ENCODE results near the gene RNF5. TPM values are rescaled to one million over a fixed set of nuclear protein-coding genes. Genes with fewer than 3 reads are reported as not detected.

The RNF5 gene
- total and polyA plus RNA-seq, 2 of the 4 experiments (the other 2 are of a cell fraction): 18.8 to 41.4 TPM

DNA sequence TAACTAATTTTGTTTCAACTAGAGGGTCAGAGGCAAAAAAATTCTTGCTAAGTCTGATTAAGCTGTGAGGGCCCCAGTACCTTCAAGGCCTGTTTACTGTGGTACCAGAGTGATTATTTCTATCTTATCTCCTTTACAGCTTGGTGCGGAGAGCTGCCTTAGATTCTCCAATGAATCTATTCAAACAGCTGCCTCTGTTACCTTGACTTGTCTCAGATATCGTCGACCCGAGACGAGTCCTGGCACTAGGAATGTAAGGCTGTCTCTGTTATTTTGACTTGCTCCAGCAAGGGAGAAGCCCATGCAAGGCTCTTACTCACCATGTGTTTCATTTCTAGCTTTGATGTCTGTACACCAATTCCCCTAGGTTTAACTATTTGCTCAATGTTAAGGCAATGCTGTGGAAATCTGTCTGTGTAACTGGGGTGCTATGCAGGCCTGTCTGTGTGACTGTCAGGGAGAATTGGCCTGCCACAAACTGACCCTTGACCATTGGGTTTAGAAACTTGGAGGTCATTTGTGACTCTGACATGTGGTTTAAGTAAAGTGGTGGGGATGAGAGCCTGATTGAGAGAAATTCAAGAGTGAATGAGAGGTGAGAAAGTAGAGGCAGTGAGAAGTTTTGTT lies 37.7 kb upstream of the RNF5 start:
- H3K79me1 ChIP-seq (ENCODE audit: low read depth in 1 of 2, low read length in 2 of 2): no peaks in the 10 kb centered on the region
- H3K4me1 ChIP-seq (ENCODE audit: control insufficient read depth, insufficient read depth, low read length): peaks cover 7% of the 10 kb centered on the region; the same call in 1 of the 2 replicates
- H4K91ac ChIP-seq (ENCODE audit: insufficient read depth, low read depth, low read length): no peak overlapping the region
- H3K27me3 ChIP-seq (ENCODE audit: control insufficient read depth, insufficient read depth, low read length): peaks cover 1% of the 10 kb centered on the region; the same call in 1 of the 2 replicates
- H2BK120ac ChIP-seq (ENCODE audit: low read depth, low read length): no peak overlapping the region
- no peak overlapping the region for H3K27ac ChIP-seq (ENCODE audit: insufficient read depth, low read length)
- H3K4ac ChIP-seq (ENCODE audit: low read depth, low read length): no peak overlapping the region
- H2AK9ac ChIP-seq (replicated peaks; ENCODE audit: low read depth, low read length, poor library complexity): no peak overlapping the region
- no peaks in the 10 kb centered on the region for H3K9me3 ChIP-seq (ENCODE audit: control insufficient read depth, insufficient read depth, low read length)
- H2BK15ac ChIP-seq (ENCODE audit: low read depth, low read length): no peak overlapping the region
- no peak overlapping the region for H2AK5ac ChIP-seq (ENCODE audit: low read depth, low read length)
- no peak overlapping the region for H3K18ac ChIP-seq (ENCODE audit: low read depth, low read length)
- H4K20me1 ChIP-seq (ENCODE audit: insufficient read depth, low read length): no peaks in the 10 kb centered on the region
- H3K9me1 ChIP-seq (ENCODE audit: insufficient read depth, low read length): no peaks in the 10 kb centered on the region; the same call in 1 of the 2 replicates
- intact Hi-C loops (cut with micrococcal nuclease): no loop called here
- no peak overlapping the region for H3K23ac ChIP-seq (ENCODE audit: low read depth, low read length)
- dilution Hi-C loops (cut with HindIII; ENCODE audit: low sequenced_read_pairs, unreplicated experiment): no loop called here
- H3K4me2 ChIP-seq (ENCODE audit: low read depth, low read length): no peak overlapping the region; the same call in 1 of the 2 replicates
- POLR2A ChIA-PET (ENCODE audit: unreplicated experiment): no interaction called here
- no TSS peak for BruUV-seq (replicated peaks)
- no peak overlapping the region for H2BK20ac ChIP-seq (ENCODE audit: low read depth, low read length)
- ATAC-seq (ENCODE audit: low read depth) (peak; percentile 48), DNase-seq (no peak)
- no peak overlapping the region for H4K8ac ChIP-seq (ENCODE audit: low read depth in 2 of 2, low read length in 2 of 2)
- no peak overlapping the region for H2BK5ac ChIP-seq (ENCODE audit: low read depth, low read length, poor library complexity, severe bottlenecking)
- H3K36me3 ChIP-seq (ENCODE audit: control insufficient read depth, insufficient read depth, low read length): no peaks in the 10 kb centered on the region
- no peak overlapping the region for H3K56ac ChIP-seq (ENCODE audit: extremely low read depth, insufficient read depth, low read length)
- in situ Hi-C loops (cut with MboI; ENCODE audit: low sequenced_read_pairs): no loop called here
- no peak overlapping the region for H3K4me3 ChIP-seq (ENCODE audit: insufficient read depth, low read depth, low read length)
- CTCF ChIA-PET: interaction anchor here (0.9 kb wide), 1 partner anchor 21 kb away, joined by 3 read pairs; no protein-coding TSS in a partner anchor
- no peak overlapping the region for H3K9ac ChIP-seq (ENCODE audit: low read depth, low read length)
- H2AFZ ChIP-seq (replicated peaks; ENCODE audit: low read length, poor library complexity): no peak overlapping the region
- H3K14ac ChIP-seq (replicated peaks; ENCODE audit: low read depth, low read length): no peak overlapping the region
- WGBS, 2 experiments (ENCODE audit: extremely low coverage in 2 of 2, insufficient read length in 1 of 2): 60% methylated on average over 1 of the region's 5 CpGs; no CpG with 5 or more reads in 1 of the 2 experiments
- no peak for TF ChIP-seq CEBPB (IDR thresholded peaks at IDR 0.05; ENCODE audit: low read depth, low read length)
- TF ChIP-seq, protein P1, sequence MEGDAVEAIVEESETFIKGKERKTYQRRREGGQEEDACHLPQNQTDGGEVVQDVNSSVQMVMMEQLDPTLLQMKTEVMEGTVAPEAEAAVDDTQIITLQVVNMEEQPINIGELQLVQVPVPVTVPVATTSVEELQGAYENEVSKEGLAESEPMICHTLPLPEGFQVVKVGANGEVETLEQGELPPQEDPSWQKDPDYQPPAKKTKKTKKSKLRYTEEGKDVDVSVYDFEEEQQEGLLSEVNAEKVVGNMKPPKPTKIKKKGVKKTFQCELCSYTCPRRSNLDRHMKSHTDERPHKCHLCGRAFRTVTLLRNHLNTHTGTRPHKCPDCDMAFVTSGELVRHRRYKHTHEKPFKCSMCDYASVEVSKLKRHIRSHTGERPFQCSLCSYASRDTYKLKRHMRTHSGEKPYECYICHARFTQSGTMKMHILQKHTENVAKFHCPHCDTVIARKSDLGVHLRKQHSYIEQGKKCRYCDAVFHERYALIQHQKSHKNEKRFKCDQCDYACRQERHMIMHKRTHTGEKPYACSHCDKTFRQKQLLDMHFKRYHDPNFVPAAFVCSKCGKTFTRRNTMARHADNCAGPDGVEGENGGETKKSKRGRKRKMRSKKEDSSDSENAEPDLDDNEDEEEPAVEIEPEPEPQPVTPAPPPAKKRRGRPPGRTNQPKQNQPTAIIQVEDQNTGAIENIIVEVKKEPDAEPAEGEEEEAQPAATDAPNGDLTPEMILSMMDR (conservative IDR thresholded peaks at IDR 0.05; ENCODE audit: low read depth, low read length): no peak
- no peak for TF ChIP-seq SMC3 (IDR thresholded peaks at IDR 0.05; ENCODE audit: low read depth, low read length)
- TF ChIP-seq, protein P2, sequence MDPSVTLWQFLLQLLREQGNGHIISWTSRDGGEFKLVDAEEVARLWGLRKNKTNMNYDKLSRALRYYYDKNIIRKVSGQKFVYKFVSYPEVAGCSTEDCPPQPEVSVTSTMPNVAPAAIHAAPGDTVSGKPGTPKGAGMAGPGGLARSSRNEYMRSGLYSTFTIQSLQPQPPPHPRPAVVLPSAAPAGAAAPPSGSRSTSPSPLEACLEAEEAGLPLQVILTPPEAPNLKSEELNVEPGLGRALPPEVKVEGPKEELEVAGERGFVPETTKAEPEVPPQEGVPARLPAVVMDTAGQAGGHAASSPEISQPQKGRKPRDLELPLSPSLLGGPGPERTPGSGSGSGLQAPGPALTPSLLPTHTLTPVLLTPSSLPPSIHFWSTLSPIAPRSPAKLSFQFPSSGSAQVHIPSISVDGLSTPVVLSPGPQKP (IDR thresholded peaks at IDR 0.05; ENCODE audit: borderline replicate concordance, low read depth, low read length): no peak
- TF ChIP-seq MAZ (IDR thresholded peaks at IDR 0.05; ENCODE audit: borderline replicate concordance, low read depth, low read length): no peak
- no peak for TF ChIP-seq CHD1 (IDR thresholded peaks at IDR 0.05; ENCODE audit: low read depth, low read length)
- TF ChIP-seq NFE2L2 (IDR thresholded peaks at IDR 0.05; ENCODE audit: low read depth, low read length): no peak
- no peak for TF ChIP-seq FOS (IDR thresholded peaks at IDR 0.05; ENCODE audit: low read depth, low read length)
- no peak for TF ChIP-seq MXI1 (IDR thresholded peaks at IDR 0.05; ENCODE audit: borderline replicate concordance, low read depth, low read length)
- TF ChIP-seq BHLHE40 (IDR thresholded peaks at IDR 0.05; ENCODE audit: low read depth, low read length): no peak
- TF ChIP-seq POLR2A (IDR thresholded peaks at IDR 0.05; ENCODE audit: low read depth, low read length): no peak
- TF ChIP-seq RCOR1 (IDR thresholded peaks at IDR 0.05; ENCODE audit: insufficient replicate concordance, low read length): no peak
- no peak for TF ChIP-seq RAD21 (IDR thresholded peaks at IDR 0.05; ENCODE audit: low read length)
- no peak for TF ChIP-seq RFX5 (IDR thresholded peaks at IDR 0.05; ENCODE audit: low read depth, low read length)
- no peak for TF ChIP-seq MAFK (IDR thresholded peaks at IDR 0.05; ENCODE audit: low read depth, low read length)
- TF ChIP-seq, protein P3, sequence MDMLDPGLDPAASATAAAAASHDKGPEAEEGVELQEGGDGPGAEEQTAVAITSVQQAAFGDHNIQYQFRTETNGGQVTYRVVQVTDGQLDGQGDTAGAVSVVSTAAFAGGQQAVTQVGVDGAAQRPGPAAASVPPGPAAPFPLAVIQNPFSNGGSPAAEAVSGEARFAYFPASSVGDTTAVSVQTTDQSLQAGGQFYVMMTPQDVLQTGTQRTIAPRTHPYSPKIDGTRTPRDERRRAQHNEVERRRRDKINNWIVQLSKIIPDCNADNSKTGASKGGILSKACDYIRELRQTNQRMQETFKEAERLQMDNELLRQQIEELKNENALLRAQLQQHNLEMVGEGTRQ (IDR thresholded peaks at IDR 0.05; ENCODE audit: low read depth, low read length): no peak
- no peak overlapping the region for H4K5ac ChIP-seq (ENCODE audit: low read depth, low read length)

Data from IMR-90 (cell line).